OCI-LY7 (cell line): ENCODE results near the gene AATK. TPM values are rescaled to one million over a fixed set of nuclear protein-coding genes. Genes with fewer than 3 reads are reported as not detected.

Source experiments
- BruUV-seq: library from RNA; stranded (reverse); fragments of 400-500 nt; replicated peaks from 2 replicates; lab custom pipeline; 2021; lab: Mats Ljungman, UMichigan
- CTCF ChIA-PET: fragments of 300-600 bp; sonication (Branson Sonifier 250); formaldehyde crosslinking; loops from one replicate; lab custom pipeline; 2022; ENCODE audit warnings: antibody characterized with exemption; ENCODE audit not compliant: unreplicated experiment; lab: Charles Lee
- POLR2A ChIA-PET: fragments of 300-600 bp; sonication (Branson Sonifier 250); formaldehyde crosslinking; loops from one replicate; lab custom pipeline; 2022; ENCODE audit warnings: antibody characterized with exemption; lab: Charles Lee
- DNase-seq: peaks from one replicate; pipeline ENCODE4 v3.0.0-alpha.2; 2015; ENCODE audit warnings: low spot score
- H2AFZ ChIP-seq: fragments of 200-600 bp; sonication (generic), shearing (Covaris generic); 2 replicates; pipeline ENCODE4 v1.6.1; 2014; ENCODE audit warnings: mild to moderate bottlenecking, antibody characterized with exemption, low read length, moderate library complexity
- H3K27ac ChIP-seq: fragments of 200-600 bp; sonication (generic); 2 replicates; pipeline ENCODE4 v1.5.1; 2014; ENCODE audit warnings: mixed run types, low read depth, mild to moderate bottlenecking, moderate library complexity, low read length, inconsistent platforms; ENCODE audit not compliant: poor library complexity, severe bottlenecking
- H3K36me3 ChIP-seq: fragments of 200-600 bp; sonication (generic); 2 replicates; pipeline ENCODE4 v1.6.1; 2014; ENCODE audit warnings: mild to moderate bottlenecking, antibody characterized with exemption, low read length, moderate library complexity, mixed read lengths; ENCODE audit not compliant: insufficient read depth
- H3K4me1 ChIP-seq: fragments of 200-600 bp; sonication (generic); 2 replicates; pipeline ENCODE4 v1.5.1; 2014; ENCODE audit warnings: mild to moderate bottlenecking, low read length; ENCODE audit not compliant: insufficient read depth, poor library complexity, severe bottlenecking
- H3K4me2 ChIP-seq: fragments of 200-600 bp; sonication (generic); 2 replicates; pipeline ENCODE4 v1.6.1; 2014; ENCODE audit warnings: mild to moderate bottlenecking, low read length
- H3K4me3 ChIP-seq: fragments of 200-600 bp; sonication (generic); 2 replicates; pipeline ENCODE4 v1.5.1; 2014; ENCODE audit warnings: mild to moderate bottlenecking, low read depth, low read length; ENCODE audit not compliant: poor library complexity, severe bottlenecking
- H3K79me2 ChIP-seq: fragments of 200-600 bp; sonication (generic); 2 replicates; pipeline ENCODE4 v1.6.1; 2016; ENCODE audit warnings: low read depth, mild to moderate bottlenecking, low read length, moderate library complexity, mixed read lengths; ENCODE audit not compliant: insufficient read depth
- H3K9me2 ChIP-seq: fragments of 200-600 bp; sonication (generic); 2 replicates; pipeline ENCODE4 v1.6.1; 2016; ENCODE audit warnings: mild to moderate bottlenecking, low read length, mixed read lengths; ENCODE audit not compliant: insufficient read depth
- H3K9me3 ChIP-seq: fragments of 200-600 bp; sonication (generic); 2 replicates; pipeline ENCODE4 v1.6.1; 2014; ENCODE audit warnings: mild to moderate bottlenecking, mixed run types, low read length, mixed read lengths
- H4K20me1 ChIP-seq: fragments of 200-600 bp; sonication (generic); 2 replicates; pipeline ENCODE4 v1.6.1; 2014; ENCODE audit warnings: mild to moderate bottlenecking, antibody characterized with exemption, low read length, moderate library complexity, mixed read lengths; ENCODE audit not compliant: insufficient read depth
- CTCF ChIP-seq: fragments of 200-600 bp; sonication (generic); conservative IDR thresholded peaks from 2 replicates; pipeline ENCODE4 v1.5.1; 2014; ENCODE audit warnings: mild to moderate bottlenecking, antibody characterized with exemption, low read length, moderate library complexity, mixed read lengths
- EZH2phosphoT487 ChIP-seq: fragments of 200-600 bp; sonication (generic); IDR thresholded peaks from 2 replicates; pipeline ENCODE4 v1.6.1; 2018; ENCODE audit warnings: low read depth, borderline replicate concordance, mild to moderate bottlenecking, mixed run types, antibody characterized with exemption, low read length, moderate library complexity, mixed read lengths
- intact Hi-C: fragments of 100-400 bp; cut with micrococcal nuclease; formaldehyde crosslinking; loops from one replicate; pipeline ENCODE4 v1.10.0; 2022; ENCODE audit not compliant: unreplicated experiment
- total RNA-seq, 2 experiments: library from RNA; depleted of rRNA in 1 of 2; stranded (reverse); fragments of >200 nt in 1 of 2; shearing (Covaris generic) in 1 of 2; gene quantifications; 2 replicates each; pipeline ENCODE4 v1.2.3, GENCODE V29; 2014 to 2022

Gene AATK
- total RNA-seq, 2 experiments from 2014 or later = 0.03 TPM; not detected in 1

- Histone ChIP-seq H3K4me2 (no peak overlapping the region), H4K20me1 (no peaks in the 10 kb centered on the region), H3K36me3 (no peaks in the 10 kb centered on the region), H3K9me3 (no peaks in the 10 kb centered on the region), H3K9me2 (no peaks in the 10 kb centered on the region), H2AFZ (no peak overlapping the region), H3K4me1 (no peaks in the 10 kb centered on the region), H3K27ac (no peak overlapping the region), H3K4me3 (no peak overlapping the region), H3K79me2 (no peaks in the 10 kb centered on the region)
- intact Hi-C loops = loop anchor here (1.0 to 5.0 kb wide), 4 partner anchors 59 to 340 kb away; no protein-coding TSS in a partner anchor
- BruUV-seq = no TSS peak
- TF ChIP-seq CTCF (peak; percentile 83), EZH2phosphoT487 (no peak)
- peak; percentile 81 for DNase-seq
- ChIA-PET CTCF (interaction anchor here (1.0 kb wide), 1 partner anchor 98 kb away, joined by 7 read pairs; no protein-coding TSS in a partner anchor), POLR2A (no interaction called here)
These were observed 23.5 kb downstream of the AATK start for GRCh38 chr17:81142301-81143199.

GRCh38 chr17:81140695-81141094 is 25.3 kb downstream of the AATK start:
- CTCF ChIA-PET = no interaction called here
- no peaks in the 10 kb centered on the region for H3K79me2 ChIP-seq
- intact Hi-C loops = loop anchor here (5.0 kb wide), 1 partner anchor 342 kb away; no protein-coding TSS in a partner anchor

More at GRCh38 chr17:81140695-81141094, 25.3 kb downstream of the AATK start:
- Histone ChIP-seq H4K20me1 (no peaks in the 10 kb centered on the region), H3K9me2 (no peaks in the 10 kb centered on the region), H3K9me3 (no peaks in the 10 kb centered on the region), H3K27ac (no peak overlapping the region), H3K36me3 (no peaks in the 10 kb centered on the region), H3K4me2 (no peak overlapping the region), H3K4me3 (no peak overlapping the region), H3K4me1 (no peaks in the 10 kb centered on the region), H2AFZ (no peak overlapping the region)
- no peak for DNase-seq
- TF ChIP-seq EZH2phosphoT487 (no peak), CTCF (no peak)
- BruUV-seq = no TSS peak
- POLR2A ChIA-PET = interaction anchor here (0.6 kb wide), 1 partner anchor 62 kb away, joined by 3 read pairs; no protein-coding TSS in a partner anchor
